Measurements from ENCODE around the gene NXPE3. TPM values are rescaled to one million over a fixed set of nuclear protein-coding genes. Genes with fewer than 3 reads are reported as not detected.

Gene NXPE3
- total RNA-seq, 2 donors from 2014 or later = 22.9 to 49.8 TPM

DNA sequence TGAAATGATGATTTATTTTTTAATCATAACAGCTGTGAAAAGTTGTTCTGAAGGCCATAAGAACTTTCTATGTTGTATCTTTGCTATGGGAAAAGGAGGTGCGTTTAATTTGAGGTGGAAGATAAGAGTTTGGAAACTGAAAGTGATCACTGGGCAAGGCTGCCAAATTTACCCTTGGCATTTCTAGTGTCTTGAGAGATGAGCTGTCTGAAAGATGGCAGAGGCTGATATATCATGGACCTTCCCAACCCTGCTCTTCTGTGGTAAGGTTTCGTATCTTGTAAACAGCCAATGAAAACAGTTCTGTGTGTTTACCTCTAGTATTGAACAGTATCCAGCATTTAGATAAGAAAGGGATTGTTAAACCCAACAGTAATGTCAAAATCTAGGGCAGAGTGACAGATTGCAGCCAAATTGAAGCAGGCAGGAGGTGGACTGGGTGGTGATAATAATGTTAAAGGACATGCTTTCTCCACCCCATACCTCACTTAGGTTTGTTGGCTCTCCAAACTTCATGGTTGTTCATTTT lies 54.5 kb downstream of the NXPE3 start:
- Histone ChIP-seq H3K27me3 (no peaks in the 10 kb centered on the region), H3K9me3 (no peaks in the 10 kb centered on the region), H3K4me1 (peaks cover 0 to 24% of the 10 kb centered on the region in 2 donors), H3K36me3 (no peaks in the 10 kb centered on the region), H3K27ac (no peak overlapping the region), H3K4me3 (no peak overlapping the region)
- TF ChIP-seq, protein P1, sequence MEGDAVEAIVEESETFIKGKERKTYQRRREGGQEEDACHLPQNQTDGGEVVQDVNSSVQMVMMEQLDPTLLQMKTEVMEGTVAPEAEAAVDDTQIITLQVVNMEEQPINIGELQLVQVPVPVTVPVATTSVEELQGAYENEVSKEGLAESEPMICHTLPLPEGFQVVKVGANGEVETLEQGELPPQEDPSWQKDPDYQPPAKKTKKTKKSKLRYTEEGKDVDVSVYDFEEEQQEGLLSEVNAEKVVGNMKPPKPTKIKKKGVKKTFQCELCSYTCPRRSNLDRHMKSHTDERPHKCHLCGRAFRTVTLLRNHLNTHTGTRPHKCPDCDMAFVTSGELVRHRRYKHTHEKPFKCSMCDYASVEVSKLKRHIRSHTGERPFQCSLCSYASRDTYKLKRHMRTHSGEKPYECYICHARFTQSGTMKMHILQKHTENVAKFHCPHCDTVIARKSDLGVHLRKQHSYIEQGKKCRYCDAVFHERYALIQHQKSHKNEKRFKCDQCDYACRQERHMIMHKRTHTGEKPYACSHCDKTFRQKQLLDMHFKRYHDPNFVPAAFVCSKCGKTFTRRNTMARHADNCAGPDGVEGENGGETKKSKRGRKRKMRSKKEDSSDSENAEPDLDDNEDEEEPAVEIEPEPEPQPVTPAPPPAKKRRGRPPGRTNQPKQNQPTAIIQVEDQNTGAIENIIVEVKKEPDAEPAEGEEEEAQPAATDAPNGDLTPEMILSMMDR (IDR thresholded peaks at IDR 0.05) = no peak
- DNase-seq (ENCODE audit: low spot score) = no peak

GRCh38 chr3:101835676-101836075 lies 56.7 kb downstream of the NXPE3 start:
- Histone ChIP-seq H3K4me1 (peaks cover 0 to 6% of the 10 kb centered on the region in 2 donors), H3K27ac (no peak overlapping the region)
- TF ChIP-seq, protein P1 (IDR thresholded peaks at IDR 0.05) = no peak

DNA sequence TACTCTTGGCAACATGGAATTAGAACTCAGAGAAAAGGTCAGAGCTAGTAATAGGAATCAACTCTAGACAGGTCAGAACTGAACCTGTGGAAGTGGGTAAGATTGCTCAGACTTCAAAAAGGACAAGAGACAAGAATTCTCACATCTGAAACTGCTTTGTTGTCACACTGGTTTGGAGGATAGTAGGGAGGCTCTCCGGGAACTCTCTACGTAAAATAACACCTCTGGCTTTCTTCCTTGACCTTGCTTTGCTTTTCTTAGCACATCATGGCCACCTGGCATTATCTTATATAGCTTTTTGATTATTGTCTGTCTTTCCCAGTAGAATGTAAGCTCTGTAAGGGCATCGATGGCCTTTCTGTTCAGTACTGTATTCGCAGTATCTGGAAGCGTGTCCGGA lies 57.1 kb downstream of the NXPE3 start:
- TF ChIP-seq, protein P1 (IDR thresholded peaks at IDR 0.05) = no peak
- no peak for DNase-seq (ENCODE audit: low spot score)
- Histone ChIP-seq H3K4me3 (no peak overlapping the region), H3K9me3 (no peaks in the 10 kb centered on the region), H3K4me1 (peaks cover 0 to 6% of the 10 kb centered on the region in 2 donors), H3K27ac (no peak overlapping the region), H3K27me3 (no peaks in the 10 kb centered on the region), H3K36me3 (no peaks in the 10 kb centered on the region)

More at GRCh38 chr3:101835676-101836075, 56.7 kb downstream of the NXPE3 start:
- no peak for DNase-seq (ENCODE audit: low spot score)
- Histone ChIP-seq H3K27me3 (no peaks in the 10 kb centered on the region), H3K36me3 (no peaks in the 10 kb centered on the region), H3K9me3 (no peaks in the 10 kb centered on the region), H3K4me3 (no peak overlapping the region)

GRCh38 chr3:101836652-101837598 lies 57.9 kb downstream of the NXPE3 start:
- no peak overlapping the region for H3K27ac ChIP-seq
- H3K9me3 ChIP-seq = no peaks in the 10 kb centered on the region
- peaks cover 0 to 6% of the 10 kb centered on the region in 2 donors for H3K4me1 ChIP-seq
- H3K36me3 ChIP-seq = no peaks in the 10 kb centered on the region
- no peaks in the 10 kb centered on the region for H3K27me3 ChIP-seq
- H3K4me3 ChIP-seq = no peak overlapping the region
- DNase-seq (ENCODE audit: low spot score) = no peak
- TF ChIP-seq, protein P1 (IDR thresholded peaks at IDR 0.05) = no peak

DNA sequence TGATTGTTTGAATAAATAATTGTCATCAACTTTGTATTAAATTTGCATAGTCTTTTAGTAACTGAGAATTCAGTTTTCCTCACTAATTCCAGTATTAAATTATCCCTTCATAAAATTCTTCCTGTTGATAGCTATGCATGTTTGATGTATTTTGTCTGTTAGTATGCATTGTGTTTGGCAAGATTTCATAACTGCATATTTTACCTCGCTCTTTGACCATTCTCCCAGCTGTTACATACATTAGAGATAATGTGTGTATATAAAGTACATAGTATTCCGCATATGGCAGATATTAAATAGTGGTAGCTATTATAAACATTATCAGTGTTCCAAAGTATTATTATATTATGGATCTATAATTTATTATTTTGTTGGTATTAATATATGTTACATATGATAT lies 59.7 kb downstream of the NXPE3 start:
- H3K4me3 ChIP-seq = no peak overlapping the region

More for the DNA sequence above, 59.7 kb downstream of the NXPE3 start:
- Histone ChIP-seq H3K27me3 (no peaks in the 10 kb centered on the region), H3K4me1 (peaks cover 0 to 6% of the 10 kb centered on the region in 2 donors), H3K36me3 (no peaks in the 10 kb centered on the region), H3K27ac (no peak overlapping the region), H3K9me3 (no peaks in the 10 kb centered on the region)
- DNase-seq (ENCODE audit: low spot score) = no peak
- TF ChIP-seq, protein P1 (IDR thresholded peaks at IDR 0.05) = no peak
